Measurements from ENCODE around the gene GRHL1. TPM values are rescaled to one million over a fixed set of nuclear protein-coding genes. Genes with fewer than 3 reads are reported as not detected.

The GRHL1 gene
- total RNA-seq, 1 donor: 0.36 TPM

DNA sequence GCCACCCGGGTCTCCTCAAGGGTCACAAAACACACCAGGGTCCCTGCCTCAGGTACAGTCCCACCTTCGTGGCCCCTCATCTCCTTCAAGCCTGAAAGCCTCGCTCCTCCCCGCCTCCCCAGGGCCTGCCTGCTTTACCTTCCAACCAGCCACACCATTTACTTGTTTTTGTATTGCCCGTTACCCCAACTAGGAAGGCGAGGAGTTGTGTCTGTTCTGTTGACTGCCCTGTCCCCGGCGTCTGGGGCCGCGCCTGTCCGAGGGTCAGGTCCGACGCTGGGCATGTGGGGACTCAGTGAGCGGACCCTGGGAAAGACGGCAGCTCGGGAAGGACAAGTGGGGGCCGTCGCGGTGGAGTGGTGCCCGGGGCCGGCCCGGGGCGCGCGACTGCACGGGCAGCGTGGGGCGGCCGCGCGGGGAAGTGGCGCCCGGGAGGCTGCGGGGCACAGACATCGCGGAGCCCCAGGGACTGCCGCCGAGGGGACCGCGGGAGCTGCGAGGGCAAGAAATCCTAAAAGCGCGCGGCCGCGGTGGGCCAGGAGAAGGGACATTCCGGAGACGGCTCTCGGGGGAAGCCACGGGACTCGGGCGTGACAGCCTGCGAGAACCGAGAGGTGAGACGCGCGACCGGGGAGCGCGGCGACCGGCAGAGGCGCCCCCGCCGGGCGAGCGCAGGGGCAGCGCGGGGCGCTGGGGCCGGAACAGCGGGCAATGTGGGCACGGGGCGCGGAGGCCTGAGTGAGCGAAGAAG lies 797 bp upstream of the GRHL1 start:
- H3K4me3 ChIP-seq (ENCODE audit: insufficient read depth, low read length): peak overlapping the region; percentile 77
- H3K27ac ChIP-seq (ENCODE audit: low read depth, low read length): no peak overlapping the region
- no peak for DNase-seq (ENCODE audit: insufficient read length, low spot score, missing footprints)
- peak overlapping the region; percentile 84 for H2AFZ ChIP-seq (ENCODE audit: low read length)
- H4K20me1 ChIP-seq (ENCODE audit: insufficient read depth, low read length): no peaks in the 10 kb centered on the region
- peaks cover 5% of the 10 kb centered on the region for H3K27me3 ChIP-seq (ENCODE audit: insufficient read depth, low read length)
- H3K4me2 ChIP-seq (ENCODE audit: insufficient read depth, low read length): peak overlapping the region; percentile 69
- H3K4me1 ChIP-seq (ENCODE audit: insufficient read depth, low read length): peaks cover 6% of the 10 kb centered on the region
- H3K9me3 ChIP-seq (ENCODE audit: low read depth, low read length): no peaks in the 10 kb centered on the region
- TF ChIP-seq, protein P1, sequence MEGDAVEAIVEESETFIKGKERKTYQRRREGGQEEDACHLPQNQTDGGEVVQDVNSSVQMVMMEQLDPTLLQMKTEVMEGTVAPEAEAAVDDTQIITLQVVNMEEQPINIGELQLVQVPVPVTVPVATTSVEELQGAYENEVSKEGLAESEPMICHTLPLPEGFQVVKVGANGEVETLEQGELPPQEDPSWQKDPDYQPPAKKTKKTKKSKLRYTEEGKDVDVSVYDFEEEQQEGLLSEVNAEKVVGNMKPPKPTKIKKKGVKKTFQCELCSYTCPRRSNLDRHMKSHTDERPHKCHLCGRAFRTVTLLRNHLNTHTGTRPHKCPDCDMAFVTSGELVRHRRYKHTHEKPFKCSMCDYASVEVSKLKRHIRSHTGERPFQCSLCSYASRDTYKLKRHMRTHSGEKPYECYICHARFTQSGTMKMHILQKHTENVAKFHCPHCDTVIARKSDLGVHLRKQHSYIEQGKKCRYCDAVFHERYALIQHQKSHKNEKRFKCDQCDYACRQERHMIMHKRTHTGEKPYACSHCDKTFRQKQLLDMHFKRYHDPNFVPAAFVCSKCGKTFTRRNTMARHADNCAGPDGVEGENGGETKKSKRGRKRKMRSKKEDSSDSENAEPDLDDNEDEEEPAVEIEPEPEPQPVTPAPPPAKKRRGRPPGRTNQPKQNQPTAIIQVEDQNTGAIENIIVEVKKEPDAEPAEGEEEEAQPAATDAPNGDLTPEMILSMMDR (IDR thresholded peaks at IDR 0.05; ENCODE audit: extremely low read depth, low read depth, low read length): no peak
- no peaks in the 10 kb centered on the region for H3K36me3 ChIP-seq (ENCODE audit: insufficient read depth, low read length)
- H3K79me2 ChIP-seq (ENCODE audit: insufficient read depth, low read length): no peaks in the 10 kb centered on the region

DNA sequence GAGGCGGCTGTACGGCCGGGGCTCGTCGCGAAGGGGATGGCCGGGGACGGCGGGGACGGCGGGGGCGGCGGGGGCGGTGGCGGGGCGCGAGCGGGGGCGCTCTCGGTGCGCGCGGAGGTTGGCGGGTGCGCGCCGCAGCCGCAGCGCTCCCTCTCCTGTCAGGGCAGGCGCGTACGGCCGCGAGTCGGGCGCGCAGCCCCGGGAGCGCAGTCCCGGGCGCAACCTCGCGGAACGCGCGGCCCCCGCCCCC lies 296 bp upstream of the GRHL1 start:
- Histone ChIP-seq H3K79me2 (ENCODE audit: insufficient read depth, low read length) (no peaks in the 10 kb centered on the region), H3K4me3 (ENCODE audit: insufficient read depth, low read length) (peak overlapping the region; percentile 83), H3K27me3 (ENCODE audit: insufficient read depth, low read length) (peaks cover under 1% of the 10 kb centered on the region), H4K20me1 (ENCODE audit: insufficient read depth, low read length) (no peaks in the 10 kb centered on the region), H3K27ac (ENCODE audit: low read depth, low read length) (no peak overlapping the region), H3K4me1 (ENCODE audit: insufficient read depth, low read length) (peaks cover 6% of the 10 kb centered on the region), H3K9me3 (ENCODE audit: low read depth, low read length) (no peaks in the 10 kb centered on the region), H3K4me2 (ENCODE audit: insufficient read depth, low read length) (peak overlapping the region; percentile 69), H2AFZ (ENCODE audit: low read length) (peak overlapping the region; percentile 76), H3K36me3 (ENCODE audit: insufficient read depth, low read length) (no peaks in the 10 kb centered on the region)
- no peak for DNase-seq (ENCODE audit: insufficient read length, low spot score, missing footprints)
- TF ChIP-seq, protein P1 (IDR thresholded peaks at IDR 0.05; ENCODE audit: extremely low read depth, low read depth, low read length): no peak

DNA sequence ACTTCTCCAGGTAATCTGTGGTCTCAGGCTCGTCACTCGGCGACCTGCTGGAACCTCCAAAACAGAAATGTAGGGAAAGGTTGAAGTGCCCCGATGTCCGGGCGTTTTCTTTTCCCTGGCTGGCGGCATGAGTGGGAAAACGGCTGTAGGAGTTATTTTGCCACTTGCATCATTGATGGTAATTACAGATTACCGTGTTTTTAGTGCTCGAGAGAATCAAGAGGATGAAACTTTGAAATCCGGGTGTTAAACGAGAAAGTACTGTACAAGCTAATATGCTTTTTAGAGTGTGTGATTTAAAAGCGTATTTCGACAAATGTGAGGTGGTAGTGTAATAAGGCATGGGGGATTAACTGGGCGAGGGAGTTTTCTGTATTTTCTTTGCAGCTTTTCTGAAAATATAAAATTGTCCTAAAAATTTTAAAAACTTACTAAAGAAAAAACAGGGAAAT lies 819 bp downstream of the GRHL1 start:
- Histone ChIP-seq H3K79me2 (ENCODE audit: insufficient read depth, low read length) (no peaks in the 10 kb centered on the region), H3K4me3 (ENCODE audit: insufficient read depth, low read length) (peak overlapping the region; percentile 83), H3K4me2 (ENCODE audit: insufficient read depth, low read length) (peak overlapping the region; percentile 84), H3K9me3 (ENCODE audit: low read depth, low read length) (no peaks in the 10 kb centered on the region), H3K27ac (ENCODE audit: low read depth, low read length) (no peak overlapping the region), H3K36me3 (ENCODE audit: insufficient read depth, low read length) (no peaks in the 10 kb centered on the region), H3K4me1 (ENCODE audit: insufficient read depth, low read length) (peaks cover 6% of the 10 kb centered on the region), H3K27me3 (ENCODE audit: insufficient read depth, low read length) (no peaks in the 10 kb centered on the region), H2AFZ (ENCODE audit: low read length) (peak overlapping the region; percentile 27), H4K20me1 (ENCODE audit: insufficient read depth, low read length) (no peaks in the 10 kb centered on the region)
- TF ChIP-seq, protein P1 (IDR thresholded peaks at IDR 0.05; ENCODE audit: extremely low read depth, low read depth, low read length): no peak
- no peak for DNase-seq (ENCODE audit: insufficient read length, low spot score, missing footprints)

DNA sequence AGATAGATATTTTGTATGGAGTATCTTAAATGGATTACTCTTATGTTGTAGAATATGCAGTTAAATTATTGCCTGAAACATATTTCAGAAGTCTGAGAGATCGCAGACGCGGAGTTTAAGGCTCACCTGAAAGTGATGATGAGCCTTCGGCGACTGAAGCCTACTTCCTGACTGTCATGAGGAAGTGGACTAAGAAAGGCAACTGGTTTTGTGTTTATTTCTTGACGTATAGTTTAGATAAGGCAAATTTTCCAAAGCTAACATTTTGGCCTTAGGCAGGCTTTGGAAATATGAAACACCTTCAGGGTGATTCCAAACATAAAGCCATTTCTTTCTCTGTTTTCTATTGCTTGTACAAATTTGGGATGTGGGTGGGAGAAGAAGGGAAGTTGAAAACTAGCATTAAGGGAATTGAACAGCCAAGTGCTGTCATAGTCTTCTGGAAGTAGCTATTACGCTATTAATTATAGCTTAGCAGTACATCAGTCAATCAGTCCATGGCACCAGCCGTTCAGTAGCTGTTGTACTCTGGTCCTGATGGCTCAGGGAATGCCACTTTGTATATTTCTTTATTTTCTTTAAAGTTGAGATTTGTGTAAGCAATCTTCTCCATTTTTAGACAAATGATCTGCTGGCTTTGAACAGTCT lies 1.5 kb downstream of the GRHL1 start:
- Histone ChIP-seq H4K20me1 (ENCODE audit: insufficient read depth, low read length) (no peaks in the 10 kb centered on the region), H3K79me2 (ENCODE audit: insufficient read depth, low read length) (no peaks in the 10 kb centered on the region), H3K4me3 (ENCODE audit: insufficient read depth, low read length) (no peak overlapping the region), H3K27ac (ENCODE audit: low read depth, low read length) (no peak overlapping the region), H3K36me3 (ENCODE audit: insufficient read depth, low read length) (no peaks in the 10 kb centered on the region), H3K27me3 (ENCODE audit: insufficient read depth, low read length) (no peaks in the 10 kb centered on the region), H2AFZ (ENCODE audit: low read length) (no peak overlapping the region), H3K4me1 (ENCODE audit: insufficient read depth, low read length) (peaks cover 6% of the 10 kb centered on the region), H3K9me3 (ENCODE audit: low read depth, low read length) (no peaks in the 10 kb centered on the region), H3K4me2 (ENCODE audit: insufficient read depth, low read length) (no peak overlapping the region)
- no peak for DNase-seq (ENCODE audit: insufficient read length, low spot score, missing footprints)
- TF ChIP-seq, protein P1 (IDR thresholded peaks at IDR 0.05; ENCODE audit: extremely low read depth, low read depth, low read length): no peak

All from osteoblast (primary cell).